Stomach (tissue), 9 donors: ENCODE measurements around the gene SSRP1. TPM values are rescaled to one million over a fixed set of nuclear protein-coding genes. Genes with fewer than 3 reads are reported as not detected.

Experiments used
- DNase-seq, 2 donors: peaks; one replicate each; pipeline versions ENCODE4 v3.0.0 to v3.0.0-alpha.2; 2013 to 2019
- H3K27ac ChIP-seq, 5 donors: fragments of 200-600 bp in 4 of 5; sonication (generic) in 4 of 5; one replicate each; pipeline ENCODE4 v1.5.1; 2013 to 2019; ENCODE audit warnings: mild to moderate bottlenecking in 1 of 5, moderate library complexity in 1 of 5
- H3K27me3 ChIP-seq, 3 donors: fragments of 200-600 bp; sonication (generic); one replicate each; pipeline ENCODE4 v1.5.1; 2017 to 2019; ENCODE audit warnings: mixed run types in 1 of 3
- H3K36me3 ChIP-seq, 4 donors: fragments of 200-600 bp; sonication (generic); 1 replicate in 3 of 4; 2 replicates in 1 of 4; pipeline ENCODE4 v1.5.1; 2016 to 2019
- H3K4me1 ChIP-seq, 4 donors: fragments of 200-600 bp; sonication (generic); one replicate each; pipeline ENCODE4 v1.5.1; 2016 to 2019
- H3K4me3 ChIP-seq, 4 donors: fragments of 200-600 bp; sonication (generic) in 3 of 4; one replicate each; pipeline ENCODE4 v1.5.1; 2016 to 2019; ENCODE audit warnings: mild to moderate bottlenecking in 1 of 4
- H3K9me3 ChIP-seq, 4 donors: fragments of 200-600 bp; sonication (generic); one replicate each; pipeline ENCODE4 v1.5.1; 2016 to 2019
- CTCF ChIP-seq, 7 experiments: fragments of 450-650 bp in 4 of 7; fragments of 200-600 bp in 3 of 7; sonication (generic) in 3 of 7; IDR thresholded peaks; one replicate each; pipeline ENCODE4 v1.5.1; 2016 to 2019; ENCODE audit warnings: antibody characterized with exemption in 7 of 7, control low read depth in 2 of 7, mild to moderate bottlenecking in 1 of 7
- EP300 ChIP-seq: sonication (generic); formaldehyde crosslinking; IDR thresholded peaks from one replicate; pipeline ENCODE4 v1.6.1; 2017; ENCODE audit warnings: antibody characterized with exemption
- POLR2A ChIP-seq, 4 donors: fragments of 450-650 bp; IDR thresholded peaks; one replicate each; pipeline ENCODE4 v1.6.1; 2016; ENCODE audit warnings: antibody characterized with exemption in 4 of 4, control low read depth in 2 of 4, mild to moderate bottlenecking in 1 of 4, moderate library complexity in 1 of 4
- POLR2AphosphoS5 ChIP-seq, 3 donors: sonication (generic); formaldehyde crosslinking; IDR thresholded peaks; one replicate each; pipeline ENCODE4 v1.6.1; 2016; ENCODE audit warnings: antibody characterized with exemption in 3 of 3
- WGBS, 5 donors: extraction: QIAGEN DNeasy Blood & Tissue Kit in 3 of 5; methylation state at CpG; one replicate each; pipeline versions ENCODE4 v1.1.5 to v1.1.7; 2013 to 2018; 5-methylcytosine and 5-hydroxymethylcytosine counted together
- intact Hi-C: fragments of 100-400 bp; cut with DNase I; formaldehyde crosslinking; loops from one replicate; pipeline ENCODE4 v1.15.1; 2023; ENCODE audit warnings: low total_unique reads
- polyA plus RNA-seq, 3 donors: library from polyadenylated mRNA; stranded (reverse); fragments of 200-250 nt; gene quantifications; one replicate each; pipeline ENCODE4 v1.2.3, GENCODE V29; 2013
- total RNA-seq, 5 donors: library from RNA; depleted of rRNA; stranded (reverse); fragments of >200 nt; gene quantifications; one replicate each; pipeline versions ENCODE4 v1.1.0 to v1.2.3, GENCODE V29; 2014 to 2016
- donor health status: healthy with polysubstance abuse.
- donor health status: Bipolar disorder and iron deficiency.
- donor health status: healthy.

The SSRP1 gene
- total and polyA plus RNA-seq, 8 donors, result 15.8 to 62.9 (median 47.1) TPM

- Histone ChIP-seq H3K27ac (no peak overlapping the region), H3K36me3 (no peaks in the 10 kb centered on the region), H3K4me1 (no peaks in the 10 kb centered on the region), H3K4me3 (no peak overlapping the region), H3K27me3 (peaks cover 0 to 14% (median 0%) of the 10 kb centered on the region in 3 donors), H3K9me3 (no peaks in the 10 kb centered on the region)
- DNase-seq, result no peak
- intact Hi-C loops, result no loop called here
- no peak for TF ChIP-seq CTCF (IDR thresholded peaks at IDR 0.05)
- no peak for TF ChIP-seq EP300
- TF ChIP-seq POLR2A (IDR thresholded peaks at IDR 0.05), result no peak
- TF ChIP-seq POLR2AphosphoS5 (IDR thresholded peaks at IDR 0.05), result no peak
These were observed 42.5 kb upstream of the SSRP1 start for GRCh38 chr11:57378186-57378585.

GRCh38 chr11:57377107-57377506, 41.4 kb upstream of the SSRP1 start:
- 59 to 75% (median 63%) methylated on average over 5 of the region's 5 CpGs for WGBS, 5 donors

GRCh38 chr11:57376095-57377090, 40.7 kb upstream of the SSRP1 start:
- Histone ChIP-seq H3K4me1 (no peaks in the 10 kb centered on the region), H3K9me3 (no peaks in the 10 kb centered on the region), H3K27ac (no peak overlapping the region), H3K27me3 (peaks cover 0 to 14% (median 0%) of the 10 kb centered on the region in 3 donors), H3K36me3 (no peaks in the 10 kb centered on the region), H3K4me3 (no peak overlapping the region)
- DNase-seq, result no peak
- TF ChIP-seq POLR2AphosphoS5 (IDR thresholded peaks at IDR 0.05) (no peak), CTCF (IDR thresholded peaks at IDR 0.05) (no peak), EP300 (no peak), POLR2A (IDR thresholded peaks at IDR 0.05) (no peak)
- WGBS, 5 donors, result 64 to 74% (median 73%) methylated on average over 23 to 26 of the region's 26 CpGs
- intact Hi-C loops, result no loop called here

More at GRCh38 chr11:57377107-57377506, 41.4 kb upstream of the SSRP1 start:
- Histone ChIP-seq H3K9me3 (no peaks in the 10 kb centered on the region), H3K27ac (no peak overlapping the region), H3K4me3 (no peak overlapping the region), H3K27me3 (peaks cover 0 to 14% (median 0%) of the 10 kb centered on the region in 3 donors), H3K36me3 (no peaks in the 10 kb centered on the region), H3K4me1 (no peaks in the 10 kb centered on the region)
- intact Hi-C loops, result no loop called here
- DNase-seq, result no peak
- no peak for TF ChIP-seq EP300
- no peak for TF ChIP-seq POLR2A (IDR thresholded peaks at IDR 0.05)
- TF ChIP-seq POLR2AphosphoS5 (IDR thresholded peaks at IDR 0.05), result no peak
- no peak for TF ChIP-seq CTCF (IDR thresholded peaks at IDR 0.05)

- no peak for TF ChIP-seq POLR2A (IDR thresholded peaks at IDR 0.05)
- no peak for TF ChIP-seq EP300
- no peak for TF ChIP-seq CTCF (IDR thresholded peaks at IDR 0.05)
- no peak for TF ChIP-seq POLR2AphosphoS5 (IDR thresholded peaks at IDR 0.05)
- no peak for DNase-seq
- Histone ChIP-seq H3K27ac (no peak overlapping the region), H3K9me3 (no peaks in the 10 kb centered on the region), H3K27me3 (peaks cover 0 to 14% (median 0%) of the 10 kb centered on the region in 3 donors), H3K4me1 (no peaks in the 10 kb centered on the region), H3K36me3 (no peaks in the 10 kb centered on the region), H3K4me3 (no peak overlapping the region)
- WGBS, 5 donors, result 64 to 84% (median 72%) methylated on average over 2 of the region's 2 CpGs
- intact Hi-C loops, result no loop called here
These were observed 39.8 kb upstream of the SSRP1 start for GRCh38 chr11:57375490-57375889.
